HG02678 (cell line): ENCODE data around the gene CAMK2N2.

Experiments used
- ATAC-seq: cut with Tn5 transposase; IDR thresholded peaks from one replicate; pipeline ENCODE4 v1.9.1; 2021; ENCODE audit warnings: mild to moderate bottlenecking, moderate library complexity; ENCODE audit not compliant: unreplicated experiment

CAMK2N2 gene

DNA sequence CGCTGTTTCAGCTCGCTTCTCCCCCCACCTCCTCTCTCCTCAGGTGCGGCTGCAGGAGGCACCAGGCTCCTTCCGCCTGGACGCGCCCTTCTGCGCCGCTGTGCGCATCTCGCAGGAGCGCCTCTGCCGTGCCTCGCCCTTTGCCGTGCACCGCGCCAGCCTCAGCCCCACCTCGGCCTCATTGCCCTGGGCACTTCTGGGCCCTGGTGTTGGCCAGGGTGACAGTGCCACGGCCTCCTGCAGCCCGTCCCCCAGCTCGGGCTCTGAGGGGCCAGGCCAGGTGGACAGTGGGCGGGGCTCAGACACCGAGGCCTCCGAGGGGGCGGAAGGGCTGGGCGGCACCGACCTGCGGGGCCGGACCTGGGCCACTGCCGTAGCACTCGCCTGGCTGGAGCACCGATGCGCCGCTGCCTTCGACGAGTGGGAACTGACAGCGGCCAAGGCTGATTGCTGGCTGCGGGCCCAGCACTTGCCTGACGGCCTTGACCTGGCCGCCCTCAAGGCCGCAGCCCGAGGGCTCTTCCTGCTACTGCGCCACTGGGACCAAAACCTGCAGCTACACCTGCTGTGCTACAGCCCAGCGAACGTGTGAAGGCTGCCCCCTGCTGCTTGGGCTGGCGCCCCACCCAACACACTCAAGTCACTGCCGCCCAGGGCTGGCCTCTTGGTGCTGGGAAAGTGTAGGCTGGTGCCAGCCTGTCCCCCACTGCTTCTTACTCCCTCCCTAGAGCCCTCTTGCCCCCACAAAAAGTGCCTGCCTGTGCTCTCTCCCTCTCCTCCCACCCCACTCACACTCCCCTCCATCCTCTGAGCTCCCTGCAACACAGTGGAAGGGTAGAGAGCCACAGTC is 19.7 kb downstream of the CAMK2N2 start:
- no peak for ATAC-seq

DNA sequence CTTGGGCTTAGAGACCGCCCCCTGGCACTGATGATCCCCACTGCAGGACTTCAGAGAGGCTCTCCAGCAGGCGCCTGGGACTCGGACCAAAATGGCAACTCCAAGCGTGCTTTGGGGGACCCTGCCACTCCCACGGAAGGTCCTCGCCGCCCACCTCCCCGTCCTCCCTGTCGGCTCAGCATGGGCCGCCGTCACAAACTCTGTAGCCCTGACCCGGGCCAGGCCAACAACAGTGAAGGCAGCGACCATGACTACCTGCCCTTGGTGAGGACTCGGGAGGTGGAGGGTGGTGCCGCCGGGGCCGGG is 20.3 kb downstream of the CAMK2N2 start:
- ATAC-seq: no peak

DNA sequence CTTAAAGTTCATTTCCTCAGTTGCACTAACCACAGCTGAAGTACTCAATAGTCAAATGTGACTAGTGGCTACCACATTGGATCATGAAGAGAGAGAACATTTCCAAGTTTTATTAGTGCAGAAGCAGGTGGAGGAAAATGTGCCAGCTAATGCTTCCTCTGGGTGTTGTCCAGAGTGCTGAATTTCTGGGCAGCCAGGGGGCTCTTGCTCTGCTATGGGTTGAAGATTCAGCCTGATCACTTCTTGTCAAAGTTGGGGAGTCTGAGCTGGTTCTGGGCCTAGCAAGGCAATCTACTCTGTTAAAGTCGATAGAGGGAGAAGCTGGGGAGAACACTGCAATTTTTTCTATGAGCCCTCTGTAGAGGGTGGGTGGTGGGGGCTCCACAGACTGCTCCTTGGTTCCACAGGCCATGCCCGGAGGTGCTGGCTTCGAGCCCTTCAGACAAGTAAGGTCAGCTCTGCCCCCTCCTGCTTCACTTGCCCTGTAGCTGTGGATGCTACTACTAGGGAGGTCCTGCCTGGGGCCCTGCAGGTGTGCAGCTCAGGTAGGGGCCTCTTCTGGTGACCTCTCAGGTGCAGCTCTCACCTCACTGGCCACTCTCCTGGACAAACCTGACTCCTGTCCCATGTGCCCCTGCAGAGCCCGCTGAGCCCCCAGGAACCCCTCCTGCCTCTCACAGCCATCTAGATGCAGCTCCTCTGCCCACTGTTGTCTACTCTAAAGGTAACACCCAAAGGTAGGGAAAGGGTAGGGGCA is 20.8 kb downstream of the CAMK2N2 start:
- ATAC-seq: no peak

DNA sequence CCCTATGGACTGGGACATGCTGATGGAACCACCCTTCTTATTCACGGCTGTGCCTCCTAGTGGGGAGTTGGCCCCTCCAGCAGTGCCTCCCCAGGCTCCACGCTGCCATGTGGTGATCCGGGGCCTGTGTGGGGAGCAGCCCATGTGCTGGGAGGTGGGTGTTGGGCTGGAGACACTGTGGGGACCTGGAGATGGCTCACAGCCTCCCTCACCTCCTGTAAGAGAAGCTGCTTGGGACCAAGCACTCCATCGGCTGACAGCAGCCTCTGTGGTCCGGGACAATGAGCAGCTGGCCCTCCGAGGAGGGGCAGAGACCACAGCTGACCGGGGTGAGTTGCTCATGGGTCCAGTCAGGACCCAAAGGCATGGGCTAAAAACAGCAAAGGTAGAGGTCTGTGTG is 21.6 kb downstream of the CAMK2N2 start:
- ATAC-seq: no peak

- ATAC-seq: no peak
Measured at GRCh38 chr3:184239221-184239620, 22.1 kb downstream of the CAMK2N2 start.

DNA sequence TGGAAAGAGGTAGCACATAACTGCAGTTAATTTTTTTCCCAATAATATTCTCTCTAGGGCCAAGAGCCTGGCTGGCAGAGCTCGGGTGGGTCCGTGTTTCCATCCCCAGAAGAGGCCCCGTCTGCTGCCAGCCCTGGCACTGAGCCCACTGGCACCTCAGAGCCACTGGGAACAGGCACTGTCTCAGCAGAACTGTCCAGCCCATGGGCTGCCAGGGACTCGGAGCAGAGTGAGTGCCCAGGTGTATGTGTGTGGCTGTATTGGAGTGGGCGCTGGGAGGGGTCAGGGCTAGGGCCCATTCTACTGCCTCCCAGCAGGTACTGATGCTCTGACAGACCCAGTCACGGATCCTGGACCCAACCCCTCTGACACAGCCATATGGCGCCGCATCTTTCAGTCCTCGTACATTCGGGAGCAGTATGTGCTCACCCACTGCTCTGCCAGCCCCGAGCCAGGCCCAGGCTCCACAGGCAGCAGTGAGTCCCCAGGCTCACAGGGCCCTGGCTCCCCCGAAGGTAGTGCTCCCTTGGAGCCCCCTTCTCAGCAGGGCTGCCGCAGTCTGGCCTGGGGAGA is 23.0 kb downstream of the CAMK2N2 start:
- ATAC-seq: no peak

DNA sequence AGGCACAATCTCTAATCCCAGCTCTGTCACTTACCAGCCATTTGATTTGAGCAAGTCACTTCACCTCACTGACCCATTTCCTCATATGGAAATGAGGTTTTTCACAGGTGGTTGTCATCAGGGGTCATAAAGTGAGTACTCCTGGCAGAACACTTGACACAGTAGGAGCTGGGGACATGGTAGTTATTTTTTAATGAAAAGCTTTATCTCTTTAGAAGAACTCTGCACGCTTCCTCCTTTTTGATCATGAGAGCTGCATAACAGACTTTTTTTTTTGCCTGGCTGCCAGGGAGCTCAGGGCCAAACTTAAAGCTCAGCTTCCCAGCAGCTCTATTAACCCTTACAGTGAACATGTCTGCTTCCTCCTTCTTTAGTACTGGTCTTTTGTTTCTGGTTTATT is 23.5 kb downstream of the CAMK2N2 start:
- no peak for ATAC-seq

GRCh38 chr3:184237211-184237610 is 24.1 kb downstream of the CAMK2N2 start:
- no peak for ATAC-seq

GRCh38 chr3:184236636-184237035 is 24.7 kb downstream of the CAMK2N2 start:
- no peak for ATAC-seq

DNA sequence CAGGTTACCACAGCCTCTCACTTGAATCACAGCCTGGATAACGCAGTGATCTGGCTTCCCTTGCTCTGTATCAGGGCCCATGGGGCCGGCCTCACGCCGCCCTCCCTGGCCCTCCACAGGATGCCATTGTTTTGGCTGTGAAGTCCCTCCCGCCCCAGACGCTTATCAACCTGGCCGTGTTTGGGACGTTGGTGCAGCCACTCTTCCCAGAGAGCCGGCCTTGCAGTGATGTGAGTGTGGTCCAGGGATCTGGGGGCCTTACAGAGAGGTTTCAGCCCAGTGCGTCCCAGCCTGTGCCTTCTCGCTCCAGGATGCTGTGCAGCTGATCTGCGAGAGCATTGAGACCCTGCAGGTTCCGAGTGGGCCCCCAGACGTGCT is 25.3 kb downstream of the CAMK2N2 start:
- ATAC-seq: no peak

- no peak for ATAC-seq
Measured at GRCh38 chr3:184235381-184236032, 25.8 kb downstream of the CAMK2N2 start.

DNA sequence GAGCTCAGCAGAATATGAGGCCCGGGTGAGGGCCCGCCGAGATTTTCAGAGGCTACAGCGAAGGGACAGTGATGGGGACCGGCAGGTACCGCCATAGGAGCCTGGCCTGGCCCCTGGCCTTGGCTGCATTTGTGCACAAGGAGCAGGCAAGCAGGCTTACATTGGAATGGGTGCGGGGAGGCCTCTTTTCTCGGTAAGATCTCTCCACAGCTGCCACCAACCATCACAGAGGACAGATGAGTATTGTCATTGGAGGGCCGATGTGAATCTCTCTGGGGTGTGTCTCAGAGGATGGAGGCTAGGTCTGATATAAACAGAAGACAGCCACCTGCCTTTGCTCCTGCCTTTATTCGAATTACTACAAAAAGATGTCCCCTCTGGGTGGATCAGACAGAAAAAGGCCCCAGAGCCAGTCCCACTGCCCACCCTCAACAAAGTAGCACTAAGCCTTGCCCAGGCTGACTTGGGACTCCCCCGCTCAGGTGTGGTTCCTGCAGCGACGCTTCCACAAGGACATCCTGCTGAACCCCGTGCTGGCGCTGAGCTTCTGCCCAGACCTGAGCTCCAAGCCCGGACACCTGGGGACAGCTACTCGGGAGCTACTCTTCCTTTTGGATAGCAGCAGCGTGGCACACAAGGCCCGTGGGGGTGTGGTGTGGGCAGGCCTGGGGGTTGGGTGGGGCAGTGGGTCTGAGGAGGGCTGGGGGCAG is 26.5 kb downstream of the CAMK2N2 start:
- ATAC-seq: no peak

GRCh38 chr3:184234224-184234623 is 27.1 kb downstream of the CAMK2N2 start:
- ATAC-seq: no peak

GRCh38 chr3:184233127-184233843 is 28.1 kb downstream of the CAMK2N2 start:
- ATAC-seq: no peak

DNA sequence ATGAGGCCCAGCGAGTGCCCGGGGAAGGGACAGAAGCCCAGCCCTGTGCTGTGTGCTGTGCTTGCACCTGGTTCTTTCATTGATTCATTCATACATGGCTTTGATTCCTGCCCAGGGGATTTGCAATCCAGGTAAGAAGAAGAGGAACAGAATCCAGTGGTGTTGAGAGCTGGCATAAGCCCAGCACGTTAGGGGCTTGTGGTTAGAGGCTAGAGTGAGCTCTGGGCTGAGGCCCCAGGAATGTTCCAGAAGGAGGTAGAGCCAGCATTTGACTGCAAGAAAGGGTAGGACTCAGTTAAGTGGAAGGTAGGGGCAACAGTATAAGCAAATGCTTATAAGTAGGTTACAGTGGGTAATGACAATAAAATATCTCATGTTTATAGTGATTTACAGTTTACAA is 29.7 kb downstream of the CAMK2N2 start:
- no peak for ATAC-seq

GRCh38 chr3:184230603-184231528 is 30.5 kb downstream of the CAMK2N2 start:
- ATAC-seq: no peak

DNA sequence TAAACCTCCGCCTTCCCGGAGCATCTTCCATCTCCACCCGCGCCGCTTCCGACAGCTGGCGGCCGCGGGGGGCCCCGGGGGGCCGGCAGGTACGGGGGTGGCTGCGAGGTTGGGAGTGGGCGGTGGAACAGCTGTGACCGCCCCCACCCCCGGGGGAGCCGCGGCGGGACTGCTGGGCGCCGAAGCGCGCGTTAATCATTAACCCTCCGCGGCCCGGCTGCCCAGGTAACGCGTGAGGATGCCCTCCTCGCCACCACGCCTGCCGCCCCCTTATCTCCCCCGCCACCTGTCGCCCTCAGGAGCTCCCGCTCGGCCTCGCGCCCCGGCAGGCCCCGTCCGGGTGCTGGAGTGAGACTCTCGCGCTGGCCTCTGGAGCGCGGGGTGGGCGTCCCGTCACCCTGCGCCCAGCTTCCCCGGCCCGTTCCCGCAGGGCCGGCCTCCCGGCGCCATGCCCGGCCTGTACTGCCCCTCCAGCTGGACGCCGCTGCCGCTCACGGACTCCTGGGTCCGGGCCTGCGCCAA is 31.2 kb downstream of the CAMK2N2 start:
- ATAC-seq: peak; percentile 15

GRCh38 chr3:184229394-184230080 is 31.8 kb downstream of the CAMK2N2 start, which contains the start of gene VWA5B2:
Gene VWA5B2 (plus strand): TSS chr3:184229585. CDS start chr3:184230529, 944 bp downstream.
- ATAC-seq: peak; percentile 84
